Esophagus muscularis mucosa (tissue), 4 donors: ENCODE data around the gene RXFP1. TPM values are rescaled to one million over a fixed set of nuclear protein-coding genes. Genes with fewer than 3 reads are reported as not detected.

Experiments
- DNase-seq: peaks from one replicate; pipeline ENCODE4 v3.0.0-alpha.2; 2017; ENCODE audit errors: extremely low spot score
- H3K27ac ChIP-seq, 4 donors: fragments of 200-600 bp; sonication (generic); replicated peaks in 1 of 4; 1 replicate in 3 of 4; 2 replicates in 1 of 4; pipeline ENCODE4 v1.5.1; 2016 to 2019; ENCODE audit warnings: mild to moderate bottlenecking in 1 of 4
- H3K27me3 ChIP-seq, 4 donors: fragments of 200-600 bp; sonication (generic); one replicate each; pipeline versions ENCODE4 v1.5.1 to v1.6.0; 2016 to 2019
- H3K36me3 ChIP-seq, 4 donors: fragments of 200-600 bp; sonication (generic); one replicate each; pipeline ENCODE4 v1.5.1; 2016 to 2019
- H3K4me1 ChIP-seq, 4 donors: fragments of 200-600 bp; sonication (generic); one replicate each; pipeline ENCODE4 v1.5.1; 2016 to 2019
- H3K4me3 ChIP-seq, 4 donors: fragments of 200-600 bp; sonication (generic); 1 replicate in 2 of 4; 2 replicates in 2 of 4; pipeline ENCODE4 v1.5.1; 2016 to 2019; ENCODE audit warnings: mild to moderate bottlenecking in 4 of 4, moderate library complexity in 1 of 4
- H3K9me3 ChIP-seq, 4 donors: fragments of 200-600 bp; sonication (generic); 1 replicate in 3 of 4; 2 replicates in 1 of 4; pipeline ENCODE4 v1.5.1; 2016 to 2019
- EP300 ChIP-seq: sonication (generic); formaldehyde crosslinking; IDR thresholded peaks from one replicate; pipeline ENCODE4 v1.6.1; 2017; ENCODE audit warnings: antibody characterized with exemption
- POLR2A ChIP-seq: fragments of 450-650 bp; IDR thresholded peaks from one replicate; pipeline ENCODE4 v1.6.1; 2017; ENCODE audit warnings: antibody characterized with exemption, moderate library complexity, mild to moderate bottlenecking, low read depth
- POLR2AphosphoS5 ChIP-seq, 2 donors: sonication (generic); formaldehyde crosslinking; IDR thresholded peaks; one replicate each; pipeline ENCODE4 v1.6.1; 2017; ENCODE audit warnings: antibody characterized with exemption in 2 of 2
- WGBS: methylation state at CpG from one replicate; pipeline ENCODE4 v1.1.5; 2018; 5-methylcytosine and 5-hydroxymethylcytosine counted together
- intact Hi-C: fragments of 100-400 bp; cut with DNase I; formaldehyde crosslinking; loops from one replicate; pipeline ENCODE4 v1.15.1; 2023
- total RNA-seq, 4 donors: library from RNA; depleted of rRNA; stranded (reverse); fragments of >200 nt; gene quantifications; one replicate each; pipeline versions ENCODE4 v1.1.0 to v1.2.1, GENCODE V29; 2016
- TF ChIP-seq, protein P1 (sequence below), 3 experiments: fragments of 200-600 bp in 2 of 3; fragments of 450-650 bp in 1 of 3; sonication (generic) in 2 of 3; IDR thresholded peaks; one replicate each; pipeline ENCODE4 v1.5.1; 2017 to 2019; ENCODE audit warnings: antibody characterized with exemption in 3 of 3, mild to moderate bottlenecking in 2 of 3, moderate library complexity in 1 of 3

RXFP1 gene
- not detected for total RNA-seq

DNA sequence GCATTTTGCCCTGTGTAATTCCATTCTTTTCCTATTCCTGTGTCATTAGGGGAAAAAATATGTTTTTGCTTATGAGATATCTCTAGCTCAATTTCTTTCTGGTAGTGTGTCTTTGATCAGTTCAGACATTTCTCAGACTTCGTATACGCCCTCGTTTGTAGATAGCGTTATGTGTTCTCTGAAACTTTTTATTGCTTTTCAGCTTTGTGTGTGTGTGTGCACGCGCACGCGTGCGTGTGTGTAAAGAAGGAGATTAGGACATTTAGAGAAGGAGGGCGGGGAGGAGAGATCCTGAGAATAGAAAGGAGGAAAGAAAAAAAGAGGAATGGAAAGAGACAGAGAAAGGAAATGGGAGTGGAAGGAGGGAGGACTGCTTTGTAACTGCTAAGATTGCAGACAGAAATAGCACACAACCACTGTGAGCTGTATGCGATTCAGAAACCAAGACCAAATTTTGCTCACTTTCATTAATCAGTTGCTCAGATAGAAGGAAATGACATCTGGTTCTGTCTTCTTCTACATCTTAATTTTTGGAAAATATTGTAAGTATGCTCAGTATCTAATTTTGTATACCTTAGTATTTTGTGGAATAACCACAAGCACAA, at the start of gene RXFP1:
TSS of gene RXFP1 (plus strand) at position 399 of the 605 bp plus-strand sequence. CDS start at position 494, 95 bp downstream.
- Histone ChIP-seq H3K27ac (no peak within 1 kb of the TSS), H3K4me3 (no peak within 1 kb of the TSS), H3K9me3 (no peaks in the 10 kb centered on the region), H3K27me3 (no peaks in the 10 kb centered on the region), H3K4me1 (no peaks in the 10 kb centered on the region), H3K36me3 (no peaks in the 10 kb centered on the region)
- no peak for DNase-seq
- 76% methylated on average over 11 of the region's 11 CpGs for WGBS
- intact Hi-C loops = no loop called here
- no peak for TF ChIP-seq EP300
- TF ChIP-seq, protein P1, sequence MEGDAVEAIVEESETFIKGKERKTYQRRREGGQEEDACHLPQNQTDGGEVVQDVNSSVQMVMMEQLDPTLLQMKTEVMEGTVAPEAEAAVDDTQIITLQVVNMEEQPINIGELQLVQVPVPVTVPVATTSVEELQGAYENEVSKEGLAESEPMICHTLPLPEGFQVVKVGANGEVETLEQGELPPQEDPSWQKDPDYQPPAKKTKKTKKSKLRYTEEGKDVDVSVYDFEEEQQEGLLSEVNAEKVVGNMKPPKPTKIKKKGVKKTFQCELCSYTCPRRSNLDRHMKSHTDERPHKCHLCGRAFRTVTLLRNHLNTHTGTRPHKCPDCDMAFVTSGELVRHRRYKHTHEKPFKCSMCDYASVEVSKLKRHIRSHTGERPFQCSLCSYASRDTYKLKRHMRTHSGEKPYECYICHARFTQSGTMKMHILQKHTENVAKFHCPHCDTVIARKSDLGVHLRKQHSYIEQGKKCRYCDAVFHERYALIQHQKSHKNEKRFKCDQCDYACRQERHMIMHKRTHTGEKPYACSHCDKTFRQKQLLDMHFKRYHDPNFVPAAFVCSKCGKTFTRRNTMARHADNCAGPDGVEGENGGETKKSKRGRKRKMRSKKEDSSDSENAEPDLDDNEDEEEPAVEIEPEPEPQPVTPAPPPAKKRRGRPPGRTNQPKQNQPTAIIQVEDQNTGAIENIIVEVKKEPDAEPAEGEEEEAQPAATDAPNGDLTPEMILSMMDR (IDR thresholded peaks at IDR 0.05) = no peak
- TF ChIP-seq POLR2AphosphoS5 (IDR thresholded peaks at IDR 0.05) = no peak
- no peak for TF ChIP-seq POLR2A

DNA sequence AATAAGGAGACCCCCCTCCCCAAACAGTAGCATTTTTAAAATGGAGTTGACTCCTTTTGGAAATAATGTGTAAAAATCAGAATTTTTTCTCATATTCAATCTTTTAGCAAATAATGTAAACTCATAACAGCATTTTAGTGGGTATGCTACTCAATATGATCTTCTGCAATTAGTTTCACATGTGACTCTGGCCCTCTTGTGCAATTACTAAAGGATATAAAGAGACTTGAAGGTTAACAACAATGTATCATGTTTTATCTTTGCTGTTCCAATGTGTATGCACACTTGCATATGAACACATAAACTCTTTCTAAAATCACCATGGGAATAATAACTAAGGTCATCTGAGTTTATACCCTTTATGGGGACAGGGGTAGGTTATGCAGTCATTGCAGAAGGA, 39.9 kb upstream of the RXFP1 start:
- Histone ChIP-seq H3K36me3 (no peaks in the 10 kb centered on the region), H3K9me3 (peaks cover 0 to 1% (median 0%) of the 10 kb centered on the region in 4 donors), H3K27ac (no peak overlapping the region), H3K4me3 (no peak overlapping the region), H3K4me1 (no peaks in the 10 kb centered on the region), H3K27me3 (no peaks in the 10 kb centered on the region)
- intact Hi-C loops = no loop called here
- no peak for DNase-seq
- TF ChIP-seq POLR2A (no peak), EP300 (no peak), POLR2AphosphoS5 (IDR thresholded peaks at IDR 0.05) (no peak)
- TF ChIP-seq, protein P1 (IDR thresholded peaks at IDR 0.05) = no peak

DNA sequence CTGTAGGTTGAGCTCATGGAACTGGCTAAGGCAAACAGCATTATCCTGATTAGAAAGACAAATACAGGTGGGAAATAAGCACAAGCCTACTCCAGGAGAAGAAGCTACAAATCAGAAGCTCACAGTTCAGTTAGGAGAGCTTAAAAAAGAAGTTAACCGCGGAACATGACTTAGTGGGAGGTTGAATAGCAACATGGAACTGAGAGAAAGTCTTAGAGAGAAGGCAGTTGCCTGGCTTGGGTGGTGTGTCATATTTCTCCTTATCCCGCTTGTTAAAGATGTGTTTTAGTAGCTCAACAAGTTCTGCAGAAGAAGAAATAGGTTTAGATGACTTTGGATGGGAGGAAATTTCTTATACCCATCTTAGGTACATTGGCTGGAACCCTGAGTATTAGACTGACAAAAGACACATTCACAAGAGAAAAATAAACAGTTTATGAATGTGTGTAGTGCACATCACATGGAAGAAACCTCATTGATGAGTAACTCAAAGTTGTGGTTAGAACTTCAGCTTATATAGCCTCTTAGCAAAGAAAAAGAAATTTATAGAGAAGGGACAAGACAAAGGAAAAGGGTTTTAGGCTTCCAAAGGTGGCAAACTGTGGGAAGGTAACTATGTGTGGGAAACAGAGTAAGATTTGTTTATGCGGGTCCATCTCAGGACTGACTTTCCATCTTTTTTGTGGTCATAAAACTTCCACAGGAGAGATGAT, 37.4 kb upstream of the RXFP1 start:
- no peaks in the 10 kb centered on the region for H3K36me3 ChIP-seq
- no peaks in the 10 kb centered on the region for H3K4me1 ChIP-seq
- no peak for TF ChIP-seq POLR2A
- no peak for TF ChIP-seq EP300
- TF ChIP-seq, protein P1 (IDR thresholded peaks at IDR 0.05) = no peak
- TF ChIP-seq POLR2AphosphoS5 (IDR thresholded peaks at IDR 0.05) = no peak
- H3K4me3 ChIP-seq = no peak overlapping the region
- no peaks in the 10 kb centered on the region for H3K27me3 ChIP-seq
- WGBS = 70% methylated on average over 4 of the region's 4 CpGs
- no peak for DNase-seq
- intact Hi-C loops = no loop called here
- peaks cover 0 to 2% (median 0%) of the 10 kb centered on the region in 4 donors for H3K9me3 ChIP-seq
- H3K27ac ChIP-seq = no peak overlapping the region

DNA sequence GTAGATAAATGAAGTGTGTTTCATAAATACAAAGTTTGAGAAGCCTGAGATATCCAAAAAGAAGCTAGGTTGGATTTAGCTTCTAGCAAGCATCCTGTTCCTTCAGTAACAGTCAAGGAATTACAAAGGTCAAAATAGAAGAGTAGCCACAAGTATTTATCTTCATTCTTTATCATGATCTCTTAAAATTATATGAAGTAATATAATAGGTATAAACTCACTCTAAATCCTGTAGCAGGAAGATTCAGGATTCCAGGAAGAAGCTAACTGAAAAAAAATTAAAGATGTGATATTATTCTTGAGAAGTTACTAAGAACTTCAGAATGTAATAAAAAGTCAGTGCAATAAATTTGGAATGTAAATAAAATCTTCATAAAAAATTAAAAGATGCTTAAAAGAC, 31.1 kb upstream of the RXFP1 start:
- no peak for TF ChIP-seq POLR2A
- TF ChIP-seq, protein P1 (IDR thresholded peaks at IDR 0.05) = no peak
- no peak for DNase-seq
- intact Hi-C loops = no loop called here
- no peak overlapping the region for H3K4me3 ChIP-seq
- no peaks in the 10 kb centered on the region for H3K36me3 ChIP-seq
- peaks cover 0 to 2% (median 0%) of the 10 kb centered on the region in 4 donors for H3K9me3 ChIP-seq
- H3K27me3 ChIP-seq = no peaks in the 10 kb centered on the region
- H3K4me1 ChIP-seq = no peaks in the 10 kb centered on the region
- H3K27ac ChIP-seq = no peak overlapping the region
